Endodermal cell (in vitro differentiated cells): ENCODE data around the gene KIT. TPM values are rescaled to one million over a fixed set of nuclear protein-coding genes. Genes with fewer than 3 reads are reported as not detected.

Source experiments
- DNase-seq: peaks from one replicate; pipeline ENCODE4 v3.0.0-alpha.2; 2017
- H3K27ac ChIP-seq: 2 replicates; pipeline ENCODE4 v1.5.1; 2013; ENCODE audit warnings: mild to moderate bottlenecking, low read depth, low read length, moderate library complexity
- H3K27me3 ChIP-seq: 2 replicates; pipeline ENCODE4 v1.6.1; 2013; ENCODE audit warnings: mild to moderate bottlenecking, low read length, moderate library complexity; ENCODE audit not compliant: insufficient read depth, control insufficient read depth, poor library complexity, severe bottlenecking
- H3K36me3 ChIP-seq: 2 replicates; pipeline ENCODE4 v1.7.0; 2013; ENCODE audit warnings: mild to moderate bottlenecking, low read length, moderate library complexity; ENCODE audit not compliant: control insufficient read depth, insufficient read depth
- H3K4me1 ChIP-seq: one replicate; pipeline ENCODE4 v1.7.0; 2013; ENCODE audit warnings: low read length; ENCODE audit not compliant: control insufficient read depth, insufficient read depth
- H3K4me3 ChIP-seq: 2 replicates; pipeline ENCODE4 v1.5.1; 2013; ENCODE audit warnings: mild to moderate bottlenecking, low read length, moderate library complexity
- H3K9ac ChIP-seq: 2 replicates; pipeline ENCODE4 v1.6.1; 2013; ENCODE audit warnings: mild to moderate bottlenecking, low read length, moderate library complexity; ENCODE audit not compliant: poor library complexity, severe bottlenecking; ENCODE audit errors: extremely low read depth
- H3K9me3 ChIP-seq: 2 replicates; pipeline ENCODE4 v1.6.1; 2013; ENCODE audit warnings: mild to moderate bottlenecking, low read length, moderate library complexity; ENCODE audit not compliant: control insufficient read depth
- H3K27ac Mint-ChIP-seq: 2 replicates; pipeline ENCODE4 v1.8.0; 2020; ENCODE audit warnings: mixed read lengths
- H3K27me3 Mint-ChIP-seq: 2 replicates; pipeline ENCODE4 v1.8.0; 2021; ENCODE audit warnings: mild to moderate bottlenecking, mixed read lengths; ENCODE audit not compliant: insufficient read depth
- H3K36me3 Mint-ChIP-seq: 2 replicates; pipeline ENCODE4 v1.8.0; 2020; ENCODE audit warnings: low read depth, mixed read lengths
- H3K4me1 Mint-ChIP-seq: 2 replicates; pipeline ENCODE4 v1.8.0; 2020; ENCODE audit warnings: mixed read lengths
- H3K4me3 Mint-ChIP-seq: 2 replicates; pipeline ENCODE4 v1.8.0; 2020; ENCODE audit warnings: mild to moderate bottlenecking, moderate library complexity, mixed read lengths
- H3K9me3 Mint-ChIP-seq: 2 replicates; pipeline ENCODE4 v1.8.0; 2020; ENCODE audit warnings: mild to moderate bottlenecking, mixed read lengths
- CTCF ChIP-seq: fragments of 200-600 bp; sonication (generic); conservative IDR thresholded peaks from 2 replicates; pipeline ENCODE4 v1.5.0; 2021; ENCODE audit warnings: antibody characterized with exemption, mild to moderate bottlenecking
- WGBS, 2 experiments: methylation state at CpG; one replicate each; pipeline versions ENCODE4 v1.1.5 to v1.1.7; 2013; ENCODE audit warnings: missing lambda C conversion rate in 2 of 2, mixed read lengths in 1 of 2; ENCODE audit not compliant: insufficient coverage in 1 of 2, insufficient read length in 1 of 2; 5-methylcytosine and 5-hydroxymethylcytosine counted together
- total RNA-seq, 2 donors: library from RNA; stranded (reverse); fragmentation: NEBNext Ultra II Directional in 1 of 2; extraction: Animal tissue kit (Norgen Biotek cat#: 25700) in 1 of 2; gene quantifications; 2 replicates in 1 of 2; 3 replicates in 1 of 2; pipeline ENCODE4 v1.2.1, GENCODE V29; 2021

Gene KIT
- total RNA-seq, 2 donors from 2014 or later = 135 to 167 TPM

- Histone ChIP-seq H3K4me1 (no peaks in the 10 kb centered on the region), H3K27me3 (no peaks in the 10 kb centered on the region), H3K4me3 (no peak overlapping the region), H3K9ac (no peak overlapping the region), H3K36me3 (peaks cover 88% of the 10 kb centered on the region), H3K27ac (no peak overlapping the region), H3K9me3 (no peaks in the 10 kb centered on the region)
- no peaks in the 10 kb centered on the region for H3K9me3 Mint-ChIP-seq
- 100% methylated on average over 2 of the region's 2 CpGs; no CpG with 5 or more reads in 1 of the 2 experiments for WGBS, 2 experiments
- H3K4me1 Mint-ChIP-seq = peaks cover 4% of the 10 kb centered on the region
- no peak overlapping the region for H3K4me3 Mint-ChIP-seq
- H3K27me3 Mint-ChIP-seq = no peaks in the 10 kb centered on the region
- peaks cover 81% of the 10 kb centered on the region for H3K36me3 Mint-ChIP-seq
- no peak for DNase-seq
- no peak for TF ChIP-seq CTCF
- H3K27ac Mint-ChIP-seq = no peak overlapping the region
Observed at GRCh38 chr4:54726907-54727306, 69.2 kb downstream of the KIT start.

GRCh38 chr4:54727346-54727745 lies 69.6 kb downstream of the KIT start:
- Histone ChIP-seq H3K36me3 (peaks cover 90% of the 10 kb centered on the region), H3K9me3 (no peaks in the 10 kb centered on the region), H3K9ac (no peak overlapping the region), H3K4me3 (no peak overlapping the region), H3K27me3 (no peaks in the 10 kb centered on the region), H3K4me1 (no peaks in the 10 kb centered on the region), H3K27ac (no peak overlapping the region)
- Mint-ChIP-seq H3K36me3 (peaks cover 84% of the 10 kb centered on the region), H3K4me3 (no peak overlapping the region), H3K27me3 (no peaks in the 10 kb centered on the region), H3K4me1 (peaks cover 4% of the 10 kb centered on the region), H3K9me3 (no peaks in the 10 kb centered on the region), H3K27ac (no peak overlapping the region)
- no peak for DNase-seq
- TF ChIP-seq CTCF = no peak
- 95 to 100% methylated on average over 2 of the region's 2 CpGs for WGBS, 2 experiments

GRCh38 chr4:54728368-54728767 lies 70.6 kb downstream of the KIT start:
- Mint-ChIP-seq H3K36me3 (peaks cover 85% of the 10 kb centered on the region), H3K9me3 (no peaks in the 10 kb centered on the region), H3K27me3 (no peaks in the 10 kb centered on the region), H3K4me3 (no peak overlapping the region), H3K4me1 (peaks cover 4% of the 10 kb centered on the region), H3K27ac (no peak overlapping the region)
- Histone ChIP-seq H3K27me3 (no peaks in the 10 kb centered on the region), H3K36me3 (peaks cover 92% of the 10 kb centered on the region), H3K27ac (no peak overlapping the region), H3K4me1 (no peaks in the 10 kb centered on the region), H3K4me3 (no peak overlapping the region), H3K9ac (no peak overlapping the region), H3K9me3 (no peaks in the 10 kb centered on the region)
- TF ChIP-seq CTCF = no peak
- no peak for DNase-seq
- 88 to 100% methylated on average over 2 to 3 of the region's 3 CpGs for WGBS, 2 experiments
